Prostate gland (tissue), 2 donors: ENCODE results near the gene BNC1.

Experiments used
- CTCF ChIP-seq, 4 experiments: fragments of 200-600 bp in 2 of 4; fragments of 450-650 bp in 2 of 4; sonication (generic) in 2 of 4; IDR thresholded peaks; 1 replicate in 3 of 4; 2 replicates in 1 of 4; pipeline ENCODE4 v1.5.1; 2016 to 2019; ENCODE audit warnings: antibody characterized with exemption in 4 of 4, mild to moderate bottlenecking in 2 of 4, moderate library complexity in 2 of 4
- POLR2A ChIP-seq: fragments of 450-650 bp; IDR thresholded peaks from one replicate; pipeline ENCODE4 v1.6.1; 2016; ENCODE audit warnings: antibody characterized with exemption, mild to moderate bottlenecking
- POLR2AphosphoS5 ChIP-seq: sonication (generic); formaldehyde crosslinking; IDR thresholded peaks from one replicate; pipeline ENCODE4 v1.6.1; 2017; ENCODE audit warnings: antibody characterized with exemption

- TF ChIP-seq CTCF (IDR thresholded peaks at IDR 0.05) (no peak), POLR2AphosphoS5 (no peak), POLR2A (no peak)
Observed at GRCh38 chr15:83308671-83309070, 24.2 kb upstream of the BNC1 start.
